ENCODE results near the gene KDR. TPM values are rescaled to one million over a fixed set of nuclear protein-coding genes. Genes with fewer than 3 reads are reported as not detected.

Gene KDR
- total RNA-seq, 1 donor from 2014 or later: not detected

DNA sequence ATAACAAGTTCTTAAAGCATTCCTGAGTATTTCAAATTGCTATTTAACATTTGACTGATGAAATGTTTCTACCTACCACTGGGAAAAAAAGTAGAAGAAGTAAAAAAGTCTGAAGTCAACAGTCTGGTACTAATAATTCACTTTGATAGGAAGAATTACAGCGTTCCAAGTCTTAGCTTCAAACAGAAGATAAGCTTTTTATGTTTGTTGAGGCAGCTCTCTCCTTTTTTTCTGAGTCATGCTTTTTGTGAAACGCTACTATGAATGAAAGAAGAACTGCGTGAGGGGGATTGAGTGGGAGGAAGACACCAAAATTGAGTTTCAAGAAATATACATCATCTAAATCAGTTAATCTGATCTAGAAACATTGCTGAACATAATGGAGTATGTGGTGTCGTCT is 13.0 kb upstream of the KDR start:
- DNase-seq (ENCODE audit: low spot score): no peak
- H3K36me3 Mint-ChIP-seq (ENCODE audit: low read depth): no peaks in the 10 kb centered on the region
- H3K27ac Mint-ChIP-seq: no peak overlapping the region
- no peaks in the 10 kb centered on the region for H3K4me1 Mint-ChIP-seq (ENCODE audit: low read depth)
- no peaks in the 10 kb centered on the region for H3K9me3 Mint-ChIP-seq
- H3K4me3 Mint-ChIP-seq: no peak overlapping the region
- no peaks in the 10 kb centered on the region for H3K27me3 Mint-ChIP-seq (ENCODE audit: insufficient read depth)
- intact Hi-C loops (cut with micrococcal nuclease): no loop called here

DNA sequence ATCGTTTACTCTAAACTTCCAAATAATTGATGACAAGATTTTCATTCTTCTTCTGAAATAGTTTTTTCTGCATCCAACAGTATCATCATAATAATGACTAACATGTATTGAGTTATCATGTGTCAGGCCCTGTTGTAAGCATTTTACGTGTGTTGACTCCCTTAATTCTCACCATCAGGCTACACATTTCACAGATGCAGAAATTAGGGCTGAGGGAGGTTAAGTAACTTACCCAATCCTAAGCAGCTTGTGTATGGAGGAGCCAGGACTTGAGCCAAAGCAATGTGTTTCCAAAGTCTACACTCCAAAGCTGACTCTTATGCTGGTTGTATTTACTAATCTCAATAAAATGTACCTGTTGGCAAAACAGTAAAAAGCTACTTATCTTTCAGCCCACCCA is 11.2 kb upstream of the KDR start:
- Mint-ChIP-seq H3K27me3 (ENCODE audit: insufficient read depth) (no peaks in the 10 kb centered on the region), H3K36me3 (ENCODE audit: low read depth) (no peaks in the 10 kb centered on the region), H3K4me3 (no peak overlapping the region), H3K9me3 (no peaks in the 10 kb centered on the region), H3K4me1 (ENCODE audit: low read depth) (no peaks in the 10 kb centered on the region), H3K27ac (no peak overlapping the region)
- intact Hi-C loops (cut with micrococcal nuclease): no loop called here
- no peak for DNase-seq (ENCODE audit: low spot score)

DNA sequence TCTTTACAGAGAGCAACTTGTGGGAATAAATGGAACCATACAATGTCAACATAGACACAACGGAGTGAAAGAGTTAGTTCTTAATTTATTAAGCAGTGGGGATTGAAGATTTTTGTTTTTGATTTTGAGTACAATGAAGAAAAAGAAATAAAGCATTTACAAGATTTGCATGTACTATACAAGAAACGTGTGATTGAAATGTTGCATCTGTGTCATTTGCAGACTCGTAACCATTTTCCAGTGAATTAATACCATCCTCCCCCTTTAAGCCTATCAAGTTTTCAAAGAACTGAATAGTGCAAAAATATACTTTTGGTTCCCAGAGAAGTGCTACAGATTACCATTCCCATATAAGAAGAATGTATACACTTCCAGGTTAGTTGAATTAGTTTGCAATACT is 8.6 kb upstream of the KDR start:
- DNase-seq (ENCODE audit: low spot score): no peak
- H3K36me3 Mint-ChIP-seq (ENCODE audit: low read depth): no peaks in the 10 kb centered on the region
- H3K9me3 Mint-ChIP-seq: no peaks in the 10 kb centered on the region
- no peaks in the 10 kb centered on the region for H3K27me3 Mint-ChIP-seq (ENCODE audit: insufficient read depth)
- no peak overlapping the region for H3K27ac Mint-ChIP-seq
- intact Hi-C loops (cut with micrococcal nuclease): no loop called here
- no peak overlapping the region for H3K4me3 Mint-ChIP-seq
- no peaks in the 10 kb centered on the region for H3K4me1 Mint-ChIP-seq (ENCODE audit: low read depth)

DNA sequence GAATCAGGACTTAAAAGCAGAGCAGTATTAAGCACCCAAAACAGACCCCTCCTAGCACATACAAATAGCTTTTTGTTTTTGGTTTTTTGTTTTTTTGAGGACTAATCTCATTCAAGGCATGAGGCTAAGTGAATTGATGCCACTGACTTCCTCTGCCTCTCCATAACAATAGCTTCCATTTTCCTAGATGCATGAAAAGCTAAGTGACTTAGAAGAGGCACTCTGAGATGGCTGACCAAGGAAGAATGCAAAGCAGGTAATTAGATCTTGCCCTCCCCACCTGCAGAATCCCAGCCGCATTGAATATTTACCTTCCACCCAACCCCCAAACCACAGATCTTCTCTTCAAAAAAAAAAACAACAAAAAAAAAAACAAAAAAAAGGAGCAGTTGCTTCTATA is 7.4 kb upstream of the KDR start:
- Mint-ChIP-seq H3K9me3 (no peaks in the 10 kb centered on the region), H3K27ac (no peak overlapping the region), H3K4me3 (no peak overlapping the region), H3K27me3 (ENCODE audit: insufficient read depth) (no peaks in the 10 kb centered on the region), H3K4me1 (ENCODE audit: low read depth) (no peaks in the 10 kb centered on the region), H3K36me3 (ENCODE audit: low read depth) (no peaks in the 10 kb centered on the region)
- intact Hi-C loops (cut with micrococcal nuclease): no loop called here
- no peak for DNase-seq (ENCODE audit: low spot score)

DNA sequence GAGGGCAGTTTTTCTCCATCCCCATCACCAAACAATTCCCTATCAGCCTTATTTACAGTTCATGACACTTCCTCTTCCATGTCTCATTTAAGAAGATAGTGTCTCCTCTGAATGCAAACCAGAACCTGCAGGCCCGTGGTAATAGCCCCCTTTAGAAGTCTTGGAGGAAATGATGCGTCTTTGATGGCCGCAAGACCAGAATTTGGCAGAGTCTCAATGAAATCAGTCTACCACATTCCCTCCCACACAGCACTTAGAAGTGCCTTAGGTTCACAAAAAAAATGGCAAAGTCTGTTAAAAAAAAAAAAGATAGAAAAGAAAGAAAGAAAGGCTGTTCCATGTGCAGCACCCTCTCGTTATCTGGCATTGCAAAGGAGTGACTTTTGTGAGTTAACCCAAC is 2.1 kb upstream of the KDR start:
- no peak for DNase-seq (ENCODE audit: low spot score)
- intact Hi-C loops (cut with micrococcal nuclease): no loop called here
- Mint-ChIP-seq H3K4me3 (no peak overlapping the region), H3K4me1 (ENCODE audit: low read depth) (no peaks in the 10 kb centered on the region), H3K27me3 (ENCODE audit: insufficient read depth) (peaks cover 33% of the 10 kb centered on the region), H3K27ac (no peak overlapping the region), H3K9me3 (no peaks in the 10 kb centered on the region), H3K36me3 (ENCODE audit: low read depth) (peaks cover 2% of the 10 kb centered on the region)

DNA sequence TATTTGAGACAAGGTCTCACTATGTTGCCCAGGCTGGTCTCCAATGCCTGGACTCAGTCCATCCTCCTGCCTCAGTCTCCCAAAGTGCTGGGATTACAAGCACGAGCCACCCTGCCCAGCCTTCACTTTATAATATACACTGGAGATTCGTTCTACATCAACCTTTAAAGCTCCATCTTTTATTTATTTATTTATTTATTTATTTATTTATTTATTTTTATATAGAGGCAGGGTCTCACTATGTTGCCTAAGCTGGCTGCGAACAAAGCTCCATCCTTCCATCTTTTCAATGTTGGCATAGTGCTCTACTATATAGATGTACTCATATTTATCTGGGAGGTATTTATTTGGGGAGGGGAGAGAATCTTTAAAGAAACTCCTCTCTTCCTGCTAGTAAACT is 1.7 kb upstream of the KDR start:
- no peak overlapping the region for H3K27ac Mint-ChIP-seq
- peaks cover 2% of the 10 kb centered on the region for H3K36me3 Mint-ChIP-seq (ENCODE audit: low read depth)
- intact Hi-C loops (cut with micrococcal nuclease): no loop called here
- no peak for DNase-seq (ENCODE audit: low spot score)
- H3K27me3 Mint-ChIP-seq (ENCODE audit: insufficient read depth): peaks cover 33% of the 10 kb centered on the region
- H3K4me3 Mint-ChIP-seq: no peak overlapping the region
- no peaks in the 10 kb centered on the region for H3K4me1 Mint-ChIP-seq (ENCODE audit: low read depth)
- H3K9me3 Mint-ChIP-seq: no peaks in the 10 kb centered on the region

DNA sequence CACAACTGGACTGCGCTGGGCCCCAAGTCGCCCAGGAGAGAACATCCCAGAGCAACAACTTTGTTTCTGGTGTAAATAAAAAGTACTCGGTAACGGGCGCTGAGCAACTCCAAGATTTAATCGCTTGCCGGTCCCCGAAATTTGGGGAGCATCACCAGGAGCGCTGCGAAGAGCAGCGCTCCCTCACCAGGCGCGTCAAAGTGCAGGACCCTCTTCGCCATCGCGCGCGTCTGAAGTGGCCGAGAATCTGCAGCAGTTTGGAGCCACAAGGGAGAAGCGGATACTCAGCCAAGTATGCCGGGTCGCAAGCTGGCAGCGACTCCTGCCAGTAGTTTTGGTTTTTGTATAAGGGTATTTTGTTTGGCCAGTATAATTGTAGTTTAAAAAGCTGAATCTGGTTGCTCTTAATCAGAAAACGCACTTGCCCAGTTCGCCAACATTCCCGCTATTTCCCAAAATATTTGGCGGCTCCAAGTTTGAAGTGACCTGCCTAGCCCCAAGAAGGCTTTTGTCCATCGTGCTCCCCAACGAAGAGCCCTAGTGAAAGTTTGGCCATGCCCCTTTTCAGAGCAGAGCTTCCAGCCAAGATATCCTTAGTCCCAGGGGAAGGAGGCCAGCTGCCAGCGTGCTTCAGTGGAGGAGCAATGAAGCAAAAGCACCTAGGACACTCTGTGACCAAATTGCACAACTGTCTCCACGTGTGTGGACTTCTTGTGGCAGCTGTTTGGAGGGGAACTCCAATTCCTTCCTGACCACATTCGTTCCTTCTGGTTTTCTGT is 557 bp upstream of the KDR start:
- H3K36me3 Mint-ChIP-seq (ENCODE audit: low read depth): peaks cover 2% of the 10 kb centered on the region
- no peaks in the 10 kb centered on the region for H3K4me1 Mint-ChIP-seq (ENCODE audit: low read depth)
- intact Hi-C loops (cut with micrococcal nuclease): no loop called here
- no peaks in the 10 kb centered on the region for H3K9me3 Mint-ChIP-seq
- H3K4me3 Mint-ChIP-seq: no peak overlapping the region
- H3K27ac Mint-ChIP-seq: no peak overlapping the region
- H3K27me3 Mint-ChIP-seq (ENCODE audit: insufficient read depth): peaks cover 33% of the 10 kb centered on the region
- DNase-seq (ENCODE audit: low spot score): no peak

DNA sequence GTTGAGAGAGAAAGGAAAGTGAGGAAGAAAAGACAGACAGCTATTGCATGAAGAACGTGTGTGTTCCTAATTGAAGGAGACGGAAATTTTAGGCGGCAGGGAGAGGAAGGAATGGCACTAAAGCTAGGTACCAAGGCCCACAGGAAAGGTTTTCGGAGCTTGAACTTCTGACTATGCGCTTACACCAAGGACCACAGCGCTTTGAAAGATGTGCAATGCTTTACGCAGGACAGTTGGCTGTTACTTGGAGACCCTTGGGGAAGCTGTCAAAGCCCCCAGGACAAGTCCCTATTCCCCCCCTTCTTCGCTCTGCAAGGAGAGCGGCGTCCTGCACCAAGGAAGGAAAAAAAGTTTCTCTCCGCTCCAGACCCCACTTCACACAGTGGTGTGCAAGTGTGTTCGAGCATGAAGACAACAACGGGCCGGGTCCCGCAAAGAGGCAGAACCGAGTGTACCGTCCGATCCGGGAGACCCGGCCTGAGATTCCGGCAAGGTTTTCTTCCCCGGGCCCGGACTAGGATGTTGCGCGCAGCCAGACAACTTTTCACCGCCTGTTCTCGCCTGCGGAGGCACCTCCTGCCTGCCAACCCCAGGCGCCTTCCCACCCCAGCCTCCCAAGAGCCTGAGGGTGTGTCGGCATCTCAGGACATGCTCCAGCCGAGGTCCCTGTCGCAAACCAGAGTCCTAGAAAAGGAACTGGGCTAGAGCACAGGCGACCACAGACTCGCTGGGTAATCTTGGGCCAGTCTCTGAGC is 896 bp downstream of the KDR start:
- intact Hi-C loops (cut with micrococcal nuclease): no loop called here
- peaks cover 33% of the 10 kb centered on the region for H3K27me3 Mint-ChIP-seq (ENCODE audit: insufficient read depth)

DNA sequence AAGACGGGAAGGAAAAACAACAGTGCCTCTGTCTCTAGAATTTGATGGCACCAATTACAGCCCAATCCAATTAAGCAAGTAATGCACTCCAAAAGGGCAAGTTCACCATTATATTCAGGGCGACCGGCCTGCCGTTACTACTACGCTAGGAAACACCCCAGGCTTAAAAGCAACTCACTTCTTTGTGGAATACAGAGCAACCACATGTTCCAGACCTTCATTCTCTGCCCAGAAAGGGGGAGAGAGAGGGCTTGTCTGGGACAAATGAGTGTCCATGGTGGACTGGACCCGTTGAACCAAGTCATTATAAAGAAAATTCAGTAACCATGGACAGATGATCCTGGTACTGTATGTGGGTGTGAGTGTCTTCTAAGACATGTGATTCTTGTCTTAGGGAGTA is 1.6 kb downstream of the KDR start:
- intact Hi-C loops (cut with micrococcal nuclease): no loop called here
- peaks cover 33% of the 10 kb centered on the region for H3K27me3 Mint-ChIP-seq (ENCODE audit: insufficient read depth)
- H3K36me3 Mint-ChIP-seq (ENCODE audit: low read depth): peaks cover 2% of the 10 kb centered on the region
- no peak overlapping the region for H3K27ac Mint-ChIP-seq
- no peak overlapping the region for H3K4me3 Mint-ChIP-seq
- H3K4me1 Mint-ChIP-seq (ENCODE audit: low read depth): no peaks in the 10 kb centered on the region
- H3K9me3 Mint-ChIP-seq: no peaks in the 10 kb centered on the region
- DNase-seq (ENCODE audit: low spot score): no peak

More for the DNA sequence above, 896 bp downstream of the KDR start:
- peaks cover 2% of the 10 kb centered on the region for H3K36me3 Mint-ChIP-seq (ENCODE audit: low read depth)
- H3K27ac Mint-ChIP-seq: no peak overlapping the region
- H3K4me1 Mint-ChIP-seq (ENCODE audit: low read depth): no peaks in the 10 kb centered on the region
- H3K4me3 Mint-ChIP-seq: no peak overlapping the region
- no peak for DNase-seq (ENCODE audit: low spot score)
- no peaks in the 10 kb centered on the region for H3K9me3 Mint-ChIP-seq

DNA sequence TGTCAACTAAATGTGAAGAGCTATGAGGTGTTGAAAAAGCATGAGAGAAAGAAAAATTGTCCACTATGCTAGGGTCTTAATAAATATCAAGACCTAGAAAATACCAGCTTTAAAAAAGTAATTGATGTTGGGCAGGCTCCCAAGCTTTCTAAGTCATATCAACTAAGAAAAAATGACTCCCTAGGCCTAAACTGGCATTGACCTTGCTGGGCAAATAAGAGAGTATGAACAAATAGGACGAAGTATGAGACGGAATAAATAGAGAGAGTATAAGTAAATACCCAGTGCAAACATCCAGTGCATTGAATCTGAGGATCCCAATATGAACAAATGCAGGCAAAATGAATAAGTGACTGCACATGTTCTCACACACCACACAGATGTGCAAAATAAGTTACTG is 3.2 kb downstream of the KDR start:
- Mint-ChIP-seq H3K27me3 (ENCODE audit: insufficient read depth) (peaks cover 30% of the 10 kb centered on the region), H3K4me3 (no peak overlapping the region), H3K9me3 (no peaks in the 10 kb centered on the region), H3K36me3 (ENCODE audit: low read depth) (peaks cover 2% of the 10 kb centered on the region), H3K27ac (no peak overlapping the region), H3K4me1 (ENCODE audit: low read depth) (no peaks in the 10 kb centered on the region)
- no peak for DNase-seq (ENCODE audit: low spot score)
- intact Hi-C loops (cut with micrococcal nuclease): no loop called here

DNA sequence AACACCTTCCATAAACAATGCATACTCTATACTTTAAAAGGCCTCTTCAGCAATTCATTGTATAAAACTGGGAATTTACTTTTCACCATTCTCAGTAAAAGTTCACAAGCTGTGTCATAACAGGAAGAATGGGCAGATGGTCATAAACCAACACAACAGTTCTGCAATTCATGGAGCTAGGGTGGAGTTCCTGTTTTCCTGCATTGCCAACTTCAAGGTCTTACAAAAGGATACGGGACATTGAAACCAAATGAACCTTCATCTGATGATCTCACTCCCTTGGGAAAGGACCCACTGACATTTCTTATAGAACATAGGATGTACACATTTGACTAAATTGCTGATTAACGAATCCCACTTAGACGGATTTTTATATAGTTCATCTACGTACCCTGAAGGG is 4.1 kb downstream of the KDR start:
- intact Hi-C loops (cut with micrococcal nuclease): no loop called here
- no peaks in the 10 kb centered on the region for H3K9me3 Mint-ChIP-seq
- H3K36me3 Mint-ChIP-seq (ENCODE audit: low read depth): peaks cover 2% of the 10 kb centered on the region
- no peak overlapping the region for H3K27ac Mint-ChIP-seq
- DNase-seq (ENCODE audit: low spot score): no peak
- no peaks in the 10 kb centered on the region for H3K4me1 Mint-ChIP-seq (ENCODE audit: low read depth)
- no peak overlapping the region for H3K4me3 Mint-ChIP-seq
- peaks cover 23% of the 10 kb centered on the region for H3K27me3 Mint-ChIP-seq (ENCODE audit: insufficient read depth)

DNA sequence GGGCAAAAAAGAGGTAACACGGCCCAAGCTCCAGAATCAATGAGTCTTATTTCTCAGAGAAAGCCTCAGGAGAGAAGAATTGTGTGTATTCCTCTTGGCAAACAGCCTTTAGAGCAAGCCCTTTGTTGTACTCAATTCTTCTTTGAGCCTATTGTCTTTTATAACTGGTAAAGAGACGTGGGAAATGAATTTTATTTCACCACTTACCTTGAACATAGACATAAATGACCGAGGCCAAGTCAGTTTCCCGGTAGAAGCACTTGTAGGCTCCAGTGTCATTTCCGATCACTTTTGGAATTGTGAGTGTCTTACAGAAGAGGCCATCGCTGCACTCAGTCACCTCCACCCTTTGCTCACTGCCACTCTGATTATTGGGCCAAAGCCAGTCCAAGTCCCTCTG is 7.0 kb downstream of the KDR start:
- H3K9me3 Mint-ChIP-seq: no peaks in the 10 kb centered on the region
- H3K27me3 Mint-ChIP-seq (ENCODE audit: insufficient read depth): no peaks in the 10 kb centered on the region
- H3K27ac Mint-ChIP-seq: no peak overlapping the region
- H3K4me1 Mint-ChIP-seq (ENCODE audit: low read depth): no peaks in the 10 kb centered on the region
- intact Hi-C loops (cut with micrococcal nuclease): no loop called here
- no peaks in the 10 kb centered on the region for H3K36me3 Mint-ChIP-seq (ENCODE audit: low read depth)
- no peak overlapping the region for H3K4me3 Mint-ChIP-seq
- no peak for DNase-seq (ENCODE audit: low spot score)

DNA sequence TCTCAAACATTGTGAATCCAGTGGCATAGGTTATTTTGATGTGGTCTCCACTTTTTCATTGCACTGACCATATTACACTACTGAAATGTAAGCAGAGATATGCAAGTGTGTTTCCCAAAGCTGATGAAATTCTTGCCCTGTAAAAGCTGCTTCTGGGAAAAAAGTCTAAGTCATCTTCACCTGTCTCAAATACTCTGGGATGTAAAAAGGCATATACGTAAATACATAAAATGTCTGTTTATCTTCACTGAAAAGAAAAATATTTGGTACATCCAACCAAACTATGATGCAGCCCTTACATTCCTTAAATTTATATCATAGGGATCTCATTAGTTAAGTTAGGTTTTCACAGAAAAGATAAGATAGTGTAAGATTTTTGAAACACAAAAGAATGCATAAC is 7.9 kb downstream of the KDR start:
- H3K36me3 Mint-ChIP-seq (ENCODE audit: low read depth): no peaks in the 10 kb centered on the region
- H3K27me3 Mint-ChIP-seq (ENCODE audit: insufficient read depth): no peaks in the 10 kb centered on the region
- no peak for DNase-seq (ENCODE audit: low spot score)
- no peaks in the 10 kb centered on the region for H3K4me1 Mint-ChIP-seq (ENCODE audit: low read depth)
- no peak overlapping the region for H3K4me3 Mint-ChIP-seq
- intact Hi-C loops (cut with micrococcal nuclease): no loop called here
- no peaks in the 10 kb centered on the region for H3K9me3 Mint-ChIP-seq
- H3K27ac Mint-ChIP-seq: no peak overlapping the region
